H1 (cell line): ENCODE measurements around the gene FRZB.

Experiments
- CEBPB ChIP-seq: IDR thresholded peaks from 2 replicates; pipeline ENCODE4 v1.6.1; 2012; ENCODE audit warnings: low read depth, low read length
- CREB1 ChIP-seq: IDR thresholded peaks from 2 replicates; pipeline ENCODE4 v1.6.1; 2012; ENCODE audit warnings: inconsistent platforms
- EP300 ChIP-seq, 2 experiments: IDR thresholded peaks; 1 replicate in 1 of 2; 2 replicates in 1 of 2; pipeline ENCODE4 v1.6.1; 2011 to 2012; ENCODE audit warnings: low read depth in 2 of 2, low read length in 2 of 2, mild to moderate bottlenecking in 2 of 2, borderline replicate concordance in 1 of 2, inconsistent platforms in 1 of 2, moderate library complexity in 1 of 2
- EZH2 ChIP-seq: fragments of 200-600 bp; sonication (generic); IDR thresholded peaks from 2 replicates; pipeline ENCODE4 v1.7.1; 2012; ENCODE audit warnings: low read depth, mild to moderate bottlenecking, moderate library complexity, low read length, inconsistent platforms; ENCODE audit not compliant: severe bottlenecking
- KDM5A ChIP-seq: fragments of 200-600 bp; IDR thresholded peaks from 2 replicates; pipeline ENCODE4 v1.7.1; 2012; ENCODE audit warnings: mild to moderate bottlenecking, low read length, inconsistent platforms, mixed read lengths
- MAFK ChIP-seq: IDR thresholded peaks from 2 replicates; pipeline ENCODE4 v1.6.1; 2012; ENCODE audit warnings: low read depth, mild to moderate bottlenecking, improper control_type of control experiment, low read length
- NRF1 ChIP-seq: IDR thresholded peaks from 2 replicates; pipeline ENCODE4 v1.6.1; 2011; ENCODE audit warnings: mild to moderate bottlenecking, low read depth, low read length, improper control_type of control experiment
- POLR2A ChIP-seq, 2 experiments: IDR thresholded peaks; 1 replicate in 1 of 2; 2 replicates in 1 of 2; pipeline ENCODE4 v1.6.1; 2011; ENCODE audit warnings: low read depth in 2 of 2, low read length in 2 of 2, mild to moderate bottlenecking in 2 of 2; ENCODE audit errors: control extremely low read depth in 1 of 2
- POLR2AphosphoS5 ChIP-seq: IDR thresholded peaks from 2 replicates; pipeline ENCODE4 v1.6.1; 2011; ENCODE audit warnings: low read depth, low read length
- RAD21 ChIP-seq, 2 experiments: IDR thresholded peaks in 1 of 2; conservative IDR thresholded peaks in 1 of 2; 2 replicates each; pipeline ENCODE4 v1.6.1; 2011; ENCODE audit warnings: low read depth in 2 of 2, low read length in 2 of 2, improper control_type of control experiment in 1 of 2, inconsistent platforms in 1 of 2, mild to moderate bottlenecking in 1 of 2, moderate library complexity in 1 of 2
- SIX5 ChIP-seq: IDR thresholded peaks from 2 replicates; pipeline ENCODE4 v1.6.1; 2011; ENCODE audit warnings: mild to moderate bottlenecking, low read depth, low read length
- TF ChIP-seq, protein P1 (sequence below), 3 experiments: IDR thresholded peaks; 1 replicate in 2 of 3; 2 replicates in 1 of 3; pipeline versions ENCODE4 v1.5.1 to v1.6.1; 2011; ENCODE audit warnings: low read length in 3 of 3, mild to moderate bottlenecking in 3 of 3, inconsistent platforms in 2 of 3, low read depth in 1 of 3, moderate library complexity in 1 of 3; ENCODE audit not compliant: insufficient read depth in 1 of 3; ENCODE audit errors: control extremely low read depth in 1 of 3
- TF ChIP-seq, protein P2 (sequence below): IDR thresholded peaks from 2 replicates; pipeline ENCODE4 v1.6.1; 2012; ENCODE audit warnings: inconsistent platforms

DNA sequence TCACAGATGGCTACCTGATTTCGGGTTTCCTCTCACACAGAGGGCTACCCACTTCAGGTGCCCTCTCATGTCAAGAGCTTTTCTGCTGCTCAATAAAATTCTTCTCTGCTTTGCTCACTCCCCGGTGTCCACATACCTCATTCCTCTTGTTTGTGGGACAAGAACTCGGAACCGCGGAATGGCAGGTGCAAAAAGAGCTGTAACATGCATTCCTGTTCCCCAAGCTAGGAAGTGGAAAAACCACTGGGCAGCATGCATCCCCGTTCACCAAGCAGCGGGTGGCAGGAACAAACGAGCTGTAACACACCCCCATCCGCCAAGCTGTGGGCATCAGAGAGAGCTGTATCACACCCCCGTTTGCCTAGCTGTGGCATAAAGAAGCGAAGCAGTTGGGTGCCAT, 27.2 kb upstream of the FRZB start:
- TF ChIP-seq, protein P1, sequence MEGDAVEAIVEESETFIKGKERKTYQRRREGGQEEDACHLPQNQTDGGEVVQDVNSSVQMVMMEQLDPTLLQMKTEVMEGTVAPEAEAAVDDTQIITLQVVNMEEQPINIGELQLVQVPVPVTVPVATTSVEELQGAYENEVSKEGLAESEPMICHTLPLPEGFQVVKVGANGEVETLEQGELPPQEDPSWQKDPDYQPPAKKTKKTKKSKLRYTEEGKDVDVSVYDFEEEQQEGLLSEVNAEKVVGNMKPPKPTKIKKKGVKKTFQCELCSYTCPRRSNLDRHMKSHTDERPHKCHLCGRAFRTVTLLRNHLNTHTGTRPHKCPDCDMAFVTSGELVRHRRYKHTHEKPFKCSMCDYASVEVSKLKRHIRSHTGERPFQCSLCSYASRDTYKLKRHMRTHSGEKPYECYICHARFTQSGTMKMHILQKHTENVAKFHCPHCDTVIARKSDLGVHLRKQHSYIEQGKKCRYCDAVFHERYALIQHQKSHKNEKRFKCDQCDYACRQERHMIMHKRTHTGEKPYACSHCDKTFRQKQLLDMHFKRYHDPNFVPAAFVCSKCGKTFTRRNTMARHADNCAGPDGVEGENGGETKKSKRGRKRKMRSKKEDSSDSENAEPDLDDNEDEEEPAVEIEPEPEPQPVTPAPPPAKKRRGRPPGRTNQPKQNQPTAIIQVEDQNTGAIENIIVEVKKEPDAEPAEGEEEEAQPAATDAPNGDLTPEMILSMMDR (IDR thresholded peaks at IDR 0.05; ENCODE audit: control extremely low read depth in 1 of 3, insufficient read depth in 1 of 3, low read depth in 1 of 3, low read length in 3 of 3), result no peak
- TF ChIP-seq EZH2 (no peak), KDM5A (no peak), SIX5 (no peak), CREB1 (no peak), POLR2A (IDR thresholded peaks at IDR 0.05; ENCODE audit: control extremely low read depth in 1 of 2, low read depth in 2 of 2, low read length in 2 of 2) (no peak), MAFK (no peak), RAD21 (IDR thresholded peaks at IDR 0.05 in 1 of 2, conservative IDR thresholded peaks at IDR 0.05 in 1 of 2; ENCODE audit: low read depth in 2 of 2, low read length in 2 of 2) (no peak), EP300 (IDR thresholded peaks at IDR 0.05; ENCODE audit: borderline replicate concordance in 1 of 2, low read depth in 2 of 2, low read length in 2 of 2) (no peak), POLR2AphosphoS5 (no peak), NRF1 (no peak), CEBPB (no peak)
- TF ChIP-seq, protein P2, sequence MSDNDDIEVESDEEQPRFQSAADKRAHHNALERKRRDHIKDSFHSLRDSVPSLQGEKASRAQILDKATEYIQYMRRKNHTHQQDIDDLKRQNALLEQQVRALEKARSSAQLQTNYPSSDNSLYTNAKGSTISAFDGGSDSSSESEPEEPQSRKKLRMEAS, result no peak
